Fibroblast of pulmonary artery (primary cell): ENCODE data around the gene CHDH.

ENCODE experiments used
- DNase-seq: peaks from one replicate; pipeline ENCODE4 v3.0.0-alpha.2; 2010; ENCODE audit warnings: low read depth
- H3K4me3 ChIP-seq: replicated peaks from 2 replicates; pipeline ENCODE4 v1.5.1; 2011; ENCODE audit warnings: low read depth, mild to moderate bottlenecking, control low read depth, low read length, moderate library complexity
- TF ChIP-seq, protein P1 (sequence below): IDR thresholded peaks from 2 replicates; pipeline ENCODE4 v1.5.1; 2011; ENCODE audit warnings: mild to moderate bottlenecking, control low read depth, low read length, inconsistent platforms; ENCODE audit errors: missing control alignments

CHDH gene

DNA sequence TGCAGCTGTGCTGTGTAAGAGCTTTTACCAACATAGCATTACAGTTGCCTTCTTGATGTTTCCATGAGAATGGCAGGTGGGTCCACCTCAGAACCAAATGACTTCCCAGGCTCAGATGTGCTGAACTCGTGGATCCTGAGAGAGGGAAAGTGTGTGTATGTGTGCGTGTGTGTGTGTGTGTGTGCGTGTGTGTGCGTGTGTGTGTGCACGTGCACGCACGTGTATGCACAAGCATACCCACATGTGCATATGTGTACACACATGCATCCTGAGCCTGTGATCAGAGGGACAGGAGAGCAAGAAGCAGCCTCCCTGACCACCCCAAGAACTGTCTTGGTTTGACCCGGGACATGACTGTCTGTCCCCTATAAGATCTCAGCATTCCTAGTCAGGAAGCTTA, 48.1 kb downstream of the CHDH start:
- H3K4me3 ChIP-seq: no peak overlapping the region
- no peak for DNase-seq
- TF ChIP-seq, protein P1, sequence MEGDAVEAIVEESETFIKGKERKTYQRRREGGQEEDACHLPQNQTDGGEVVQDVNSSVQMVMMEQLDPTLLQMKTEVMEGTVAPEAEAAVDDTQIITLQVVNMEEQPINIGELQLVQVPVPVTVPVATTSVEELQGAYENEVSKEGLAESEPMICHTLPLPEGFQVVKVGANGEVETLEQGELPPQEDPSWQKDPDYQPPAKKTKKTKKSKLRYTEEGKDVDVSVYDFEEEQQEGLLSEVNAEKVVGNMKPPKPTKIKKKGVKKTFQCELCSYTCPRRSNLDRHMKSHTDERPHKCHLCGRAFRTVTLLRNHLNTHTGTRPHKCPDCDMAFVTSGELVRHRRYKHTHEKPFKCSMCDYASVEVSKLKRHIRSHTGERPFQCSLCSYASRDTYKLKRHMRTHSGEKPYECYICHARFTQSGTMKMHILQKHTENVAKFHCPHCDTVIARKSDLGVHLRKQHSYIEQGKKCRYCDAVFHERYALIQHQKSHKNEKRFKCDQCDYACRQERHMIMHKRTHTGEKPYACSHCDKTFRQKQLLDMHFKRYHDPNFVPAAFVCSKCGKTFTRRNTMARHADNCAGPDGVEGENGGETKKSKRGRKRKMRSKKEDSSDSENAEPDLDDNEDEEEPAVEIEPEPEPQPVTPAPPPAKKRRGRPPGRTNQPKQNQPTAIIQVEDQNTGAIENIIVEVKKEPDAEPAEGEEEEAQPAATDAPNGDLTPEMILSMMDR: no peak

DNA sequence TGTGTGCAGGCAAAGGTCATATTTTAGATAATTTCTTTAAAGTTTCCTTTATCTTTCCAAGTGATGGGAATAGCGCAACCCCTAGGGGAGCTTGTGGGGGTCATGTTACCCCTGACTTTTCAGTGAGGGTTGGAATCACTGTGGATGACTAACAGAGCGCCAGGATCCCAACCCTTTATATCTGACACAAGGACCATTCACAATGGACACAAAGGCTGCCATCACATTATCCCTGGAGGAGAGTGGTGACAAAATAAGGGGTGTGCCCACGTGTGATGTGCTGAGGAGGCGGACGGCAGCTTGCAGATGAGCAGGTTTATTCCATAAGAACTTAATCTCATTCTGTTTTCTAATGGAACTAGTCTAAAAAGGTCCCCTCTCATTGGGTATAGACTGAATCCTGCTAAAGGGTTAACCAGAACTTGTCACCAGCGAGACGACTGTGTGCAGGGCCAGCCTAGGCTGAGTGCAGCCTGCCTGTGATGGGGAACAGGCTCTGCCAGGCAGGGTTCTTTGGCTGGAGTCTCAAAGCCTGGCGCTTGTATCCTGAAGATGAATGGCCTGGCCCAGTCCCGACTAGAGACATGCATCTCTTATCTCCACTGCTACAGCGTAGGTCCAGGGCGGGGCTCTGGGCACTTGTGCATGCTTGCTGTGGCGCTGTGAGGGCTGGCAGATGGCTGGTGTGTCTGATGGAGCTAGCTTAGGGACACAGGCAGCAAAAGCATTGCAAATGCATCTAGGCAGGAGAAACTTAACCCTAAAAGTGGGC, 50.2 kb downstream of the CHDH start:
- no peak for DNase-seq
- TF ChIP-seq, protein P1: no peak

DNA sequence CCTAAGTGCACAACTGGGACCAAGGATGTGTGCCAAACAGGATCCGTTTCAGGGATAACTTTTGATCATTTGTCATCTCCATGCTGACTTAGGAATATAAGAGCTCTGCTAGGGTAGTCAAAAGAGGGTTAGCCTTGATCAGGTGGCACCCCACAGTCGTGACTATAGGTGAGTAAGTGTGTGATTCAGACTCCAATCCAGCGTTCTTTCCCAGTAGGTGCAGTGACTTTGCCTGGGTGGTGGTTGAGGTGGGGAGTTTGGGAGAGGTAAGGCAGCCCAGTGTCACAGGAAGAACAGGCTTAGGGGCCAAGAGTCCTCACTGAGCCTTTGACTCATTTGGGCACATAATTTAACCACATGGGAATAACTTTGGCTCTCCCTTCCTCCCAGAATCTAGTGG, 51.0 kb downstream of the CHDH start:
- TF ChIP-seq, protein P1: no peak
- no peak overlapping the region for H3K4me3 ChIP-seq
- no peak for DNase-seq

More for the DNA sequence above, 50.2 kb downstream of the CHDH start:
- no peak overlapping the region for H3K4me3 ChIP-seq

DNA sequence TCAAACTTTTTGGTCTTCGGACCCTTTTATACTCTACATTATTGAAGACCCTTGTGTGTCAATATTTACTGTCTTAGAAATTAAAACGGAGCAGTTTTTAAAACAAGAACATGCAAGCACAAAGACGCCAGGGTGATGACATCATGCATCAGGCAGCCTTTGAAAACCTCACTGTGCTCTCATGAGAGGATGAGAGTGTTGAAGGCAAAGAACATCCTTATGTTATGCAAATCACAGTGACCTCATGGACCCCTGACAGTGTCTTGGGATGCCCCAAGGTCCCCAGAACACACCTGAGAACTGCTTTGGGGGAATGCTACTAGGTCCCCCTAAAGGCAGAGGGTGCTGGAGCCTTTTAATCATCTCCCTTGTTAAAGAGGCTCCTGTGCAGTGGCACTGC, 51.6 kb downstream of the CHDH start:
- TF ChIP-seq, protein P1: no peak
- no peak overlapping the region for H3K4me3 ChIP-seq
- no peak for DNase-seq

DNA sequence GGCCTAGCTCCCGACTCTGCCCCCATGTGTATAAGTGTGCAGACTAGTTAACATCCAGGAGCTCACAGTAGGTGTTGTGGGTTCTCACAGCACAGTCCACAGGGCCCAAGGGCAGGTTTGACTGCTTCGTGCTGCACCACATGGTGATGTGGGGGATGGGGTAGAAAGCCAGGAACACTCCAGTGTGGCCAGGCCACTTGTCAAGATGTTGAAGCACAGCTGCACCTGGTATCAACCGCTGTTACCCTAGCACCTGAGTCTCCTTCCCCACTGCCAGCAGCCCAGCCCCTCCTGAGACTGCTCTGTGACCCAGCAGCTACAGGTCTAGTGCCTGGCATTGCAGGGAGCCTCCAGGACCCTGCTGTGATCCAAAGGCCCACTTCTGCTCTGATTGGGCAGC, 53.4 kb downstream of the CHDH start:
- H3K4me3 ChIP-seq: no peak overlapping the region

DNA sequence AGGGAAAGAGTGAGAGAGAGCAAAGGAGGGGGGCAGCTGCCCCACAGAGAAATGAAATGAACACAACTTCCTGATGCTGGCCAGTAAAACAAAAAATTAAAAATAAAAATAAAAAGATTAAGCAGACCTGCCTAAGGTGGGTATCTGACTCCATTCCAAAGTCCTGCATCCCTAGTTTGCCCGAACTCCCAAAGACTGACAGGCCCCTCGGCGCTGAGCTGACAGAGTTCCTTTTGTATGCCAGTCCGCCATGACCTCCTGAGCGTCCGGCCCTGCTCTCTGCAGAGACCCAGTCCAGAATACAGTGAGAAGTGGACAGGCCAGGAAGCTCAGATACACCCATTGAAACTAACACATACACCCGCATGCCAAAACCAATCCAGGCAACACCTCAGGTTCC, 54.9 kb downstream of the CHDH start:
- no peak for DNase-seq
- no peak overlapping the region for H3K4me3 ChIP-seq
- TF ChIP-seq, protein P1: no peak

More for the DNA sequence above, 53.4 kb downstream of the CHDH start:
- TF ChIP-seq, protein P1: no peak
- DNase-seq: no peak

DNA sequence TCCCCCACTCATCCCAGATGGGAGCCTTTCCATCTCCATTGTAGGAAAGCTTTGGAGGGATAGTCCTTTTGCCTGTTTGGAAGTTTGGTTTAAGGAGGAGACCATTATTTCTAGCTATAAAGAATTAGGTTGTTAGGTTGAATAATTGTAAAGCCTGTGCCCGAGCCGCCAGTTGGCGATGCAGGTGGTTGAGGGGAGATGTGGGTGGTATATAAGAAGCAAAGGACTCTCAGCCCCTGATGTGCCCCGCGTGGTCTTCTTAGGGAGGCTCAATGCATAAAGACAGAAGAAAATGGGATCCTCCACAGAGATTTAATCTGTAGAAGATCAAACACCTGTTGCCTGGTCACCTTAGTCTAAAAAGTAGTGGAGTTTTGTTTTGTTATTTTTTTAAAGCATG, 55.7 kb downstream of the CHDH start:
- no peak overlapping the region for H3K4me3 ChIP-seq
- no peak for DNase-seq
- TF ChIP-seq, protein P1: no peak
